HCT116 (cell line): Measurements from ENCODE around the gene DPH2. TPM values are rescaled to one million over a fixed set of nuclear protein-coding genes. Genes with fewer than 3 reads are reported as not detected.

Experiments
- ATAC-seq: fragments of 200-7000 bp; cut with Tn5 transposase; 2 replicates; pipeline ENCODE4 v1.9.1; 2020; ENCODE audit warnings: mild to moderate bottlenecking, moderate library complexity
- BruUV-seq: library from RNA; stranded (reverse); fragments of 400-500 nt; replicated peaks from 2 replicates; lab custom pipeline; 2021; lab: Mats Ljungman, UMichigan
- CTCF ChIA-PET: fragments of 300-600 bp; sonication (Branson Sonifier 250); formaldehyde crosslinking; loops from one replicate; lab custom pipeline; 2021; ENCODE audit warnings: antibody characterized with exemption; lab: Charles Lee
- POLR2A ChIA-PET: fragments of 300-600, 350-600 bp; sonication (Branson Sonifier 250); formaldehyde crosslinking; loops from one replicate; lab custom pipeline; 2021; ENCODE audit warnings: antibody characterized with exemption; lab: Charles Lee
- RAD21 ChIA-PET, 2 experiments: fragments of 300-600 bp; sonication (Branson Sonifier 250); formaldehyde crosslinking; loops; one replicate each; lab custom pipeline; 2023; ENCODE audit warnings: low total read pairs in 2 of 2; ENCODE audit not compliant: uncharacterized antibody in 2 of 2, unreplicated experiment in 2 of 2, low non-redundant PET in 1 of 2; lab: Charles Lee
- DNase-seq: peaks from one replicate; pipeline ENCODE4 v3.0.0-alpha.2; 2010; ENCODE audit warnings: low read depth, low spot score
- H2AFZ ChIP-seq: fragments of 200-600 bp; shearing (Covaris generic), sonication (generic); 2 replicates; pipeline ENCODE4 v1.6.1; 2017; ENCODE audit warnings: low read depth, mixed run types, mixed read lengths, antibody characterized with exemption, low read length; ENCODE audit not compliant: poor library complexity, severe bottlenecking
- H3K27ac ChIP-seq: 2 replicates; pipeline ENCODE4 v1.5.1; 2012; ENCODE audit warnings: low read depth, low read length
- H3K27me3 ChIP-seq: fragments of 200-600 bp; sonication (generic); 2 replicates; pipeline ENCODE4 v1.6.1; 2016; ENCODE audit warnings: mixed run types, low read length, mixed read lengths; ENCODE audit not compliant: insufficient read depth
- H3K36me3 ChIP-seq, 2 experiments: fragments of 200-500 bp in 1 of 2; fragments of 200-600 bp in 1 of 2; sonication (Bioruptor generic) in 1 of 2; sonication (generic) in 1 of 2; 2 replicates each; pipeline versions ENCODE4 v1.5.1 to v1.6.1; 2014 to 2016; ENCODE audit warnings: low read length in 2 of 2, inconsistent platforms in 1 of 2, mixed read lengths in 1 of 2, mixed run types in 1 of 2; ENCODE audit not compliant: insufficient read depth in 2 of 2, control insufficient read depth in 1 of 2
- H3K4me1 ChIP-seq, 2 experiments: fragments of 200-600 bp in 1 of 2; sonication (generic) in 1 of 2; 2 replicates each; pipeline versions ENCODE4 v1.5.1 to v1.6.1; 2012 to 2017; ENCODE audit warnings: low read length in 2 of 2, inconsistent platforms in 1 of 2, mild to moderate bottlenecking in 1 of 2, mixed read lengths in 1 of 2, mixed run types in 1 of 2, moderate library complexity in 1 of 2; ENCODE audit not compliant: insufficient read depth in 2 of 2, control insufficient read depth in 1 of 2
- H3K4me2 ChIP-seq: fragments of 200-600 bp; sonication (generic); 2 replicates; pipeline ENCODE4 v1.6.1; 2017; ENCODE audit warnings: mixed run types, low read length, mixed read lengths
- H3K4me3 ChIP-seq, 2 experiments: fragments of 200-600 bp in 1 of 2; sonication (generic) in 1 of 2; replicated peaks in 1 of 2; 2 replicates each; pipeline ENCODE4 v1.5.1; 2011 to 2016; ENCODE audit warnings: low read length in 2 of 2, control low read depth in 1 of 2, low read depth in 1 of 2, mild to moderate bottlenecking in 1 of 2, mixed read lengths in 1 of 2, mixed run types in 1 of 2
- H3K79me2 ChIP-seq: fragments of 200-600 bp; sonication (generic); 2 replicates; pipeline ENCODE4 v1.6.1; 2017; ENCODE audit warnings: mild to moderate bottlenecking, mixed run types, low read length, moderate library complexity, mixed read lengths; ENCODE audit not compliant: insufficient read depth
- H3K9ac ChIP-seq: fragments of 200-600 bp; sonication (generic); 2 replicates; pipeline ENCODE4 v1.6.1; 2016; ENCODE audit warnings: low read length, mixed read lengths
- H3K9me2 ChIP-seq: fragments of 200-600 bp; sonication (generic), shearing (Covaris generic); 2 replicates; pipeline ENCODE4 v1.6.1; 2017; ENCODE audit warnings: mixed run types, mild to moderate bottlenecking, moderate library complexity; ENCODE audit not compliant: insufficient read depth
- H3K9me3 ChIP-seq, 2 experiments: fragments of 200-500 bp in 1 of 2; fragments of 200-600 bp in 1 of 2; sonication (Bioruptor generic) in 1 of 2; sonication (generic) in 1 of 2; 2 replicates each; pipeline ENCODE4 v1.6.1; 2014 to 2017; ENCODE audit warnings: low read length in 2 of 2, mixed read lengths in 2 of 2, inconsistent platforms in 1 of 2, low read depth in 1 of 2, mild to moderate bottlenecking in 1 of 2, mixed run types in 1 of 2, moderate library complexity in 1 of 2; ENCODE audit not compliant: control insufficient read depth in 1 of 2, insufficient read depth in 1 of 2
- H4K20me1 ChIP-seq: fragments of 200-600 bp; sonication (generic), shearing (Covaris generic); 2 replicates; pipeline ENCODE4 v1.6.1; 2017; ENCODE audit warnings: mixed run types, mild to moderate bottlenecking, moderate library complexity; ENCODE audit not compliant: insufficient read depth
- CEBPB ChIP-seq: IDR thresholded peaks from 2 replicates; pipeline ENCODE4 v1.6.1; 2012; ENCODE audit warnings: low read depth
- POLR2AphosphoS5 ChIP-seq: IDR thresholded peaks from 2 replicates; pipeline ENCODE4 v1.6.1; 2011; ENCODE audit warnings: mild to moderate bottlenecking, low read depth, low read length, moderate library complexity
- RAD21 ChIP-seq: IDR thresholded peaks from 2 replicates; pipeline ENCODE4 v1.6.1; 2012; ENCODE audit warnings: low read depth, mild to moderate bottlenecking
- REST ChIP-seq: IDR thresholded peaks from 2 replicates; pipeline ENCODE4 v1.6.1; 2012; ENCODE audit warnings: low read depth
- intact Hi-C: fragments of 100-400 bp; cut with micrococcal nuclease; formaldehyde crosslinking; loops from 2 replicates; pipeline ENCODE4 v1.10.0; 2022
- total RNA-seq: library from RNA; stranded (reverse); gene quantifications from one replicate; pipeline ENCODE4 v1.2.1, GENCODE V29; 2021; ENCODE audit not compliant: unreplicated experiment
- TF ChIP-seq, protein P1 (sequence below), 3 experiments: fragments of 200-600 bp in 1 of 3; sonication (generic) in 1 of 3; IDR thresholded peaks in 2 of 3; conservative IDR thresholded peaks in 1 of 3; 2 replicates each; pipeline ENCODE4 v1.5.1; 2012 to 2017; ENCODE audit warnings: low read depth in 2 of 3, low read length in 2 of 3, antibody characterized with exemption in 1 of 3, borderline replicate concordance in 1 of 3, control low read depth in 1 of 3, mild to moderate bottlenecking in 1 of 3, mixed read lengths in 1 of 3, mixed run types in 1 of 3, moderate library complexity in 1 of 3; ENCODE audit not compliant: insufficient read depth in 1 of 3

DPH2 gene
- total RNA-seq, 1 experiment from 2014 or later, result 53.2 TPM

GRCh38 chr1:43994794-43995790, 25.3 kb downstream of the DPH2 start:
- BruUV-seq, result no TSS peak
- intact Hi-C loops, result loop anchor here (1.0 to 2.0 kb wide), 2 partner anchors 41 to 52 kb away; no protein-coding TSS in a partner anchor
- Histone ChIP-seq H2AFZ (no peak overlapping the region), H3K9ac (no peak overlapping the region), H3K79me2 (no peaks in the 10 kb centered on the region), H4K20me1 (no peaks in the 10 kb centered on the region), H3K9me2 (no peaks in the 10 kb centered on the region), H3K4me3 (no peak overlapping the region), H3K27ac (peak overlapping the region; percentile 8; the same call in 1 of the 2 replicates), H3K4me1 (peaks cover 10 to 39% of the 10 kb centered on the region in 2 experiments)
- CTCF ChIA-PET, result interaction anchor here (1.4 to 1.9 kb wide), 2 partner anchors 10 to 41 kb away, joined by 7 read pairs; no protein-coding TSS in a partner anchor
- POLR2A ChIA-PET, result no interaction called here
- no peak for DNase-seq
- 0 out of 2 replicates have a peak, but pooled peaks have one; percentile 24 for TF ChIP-seq POLR2AphosphoS5
- peak; percentile 64 for TF ChIP-seq RAD21
- no peak for TF ChIP-seq REST
- TF ChIP-seq, protein P1, sequence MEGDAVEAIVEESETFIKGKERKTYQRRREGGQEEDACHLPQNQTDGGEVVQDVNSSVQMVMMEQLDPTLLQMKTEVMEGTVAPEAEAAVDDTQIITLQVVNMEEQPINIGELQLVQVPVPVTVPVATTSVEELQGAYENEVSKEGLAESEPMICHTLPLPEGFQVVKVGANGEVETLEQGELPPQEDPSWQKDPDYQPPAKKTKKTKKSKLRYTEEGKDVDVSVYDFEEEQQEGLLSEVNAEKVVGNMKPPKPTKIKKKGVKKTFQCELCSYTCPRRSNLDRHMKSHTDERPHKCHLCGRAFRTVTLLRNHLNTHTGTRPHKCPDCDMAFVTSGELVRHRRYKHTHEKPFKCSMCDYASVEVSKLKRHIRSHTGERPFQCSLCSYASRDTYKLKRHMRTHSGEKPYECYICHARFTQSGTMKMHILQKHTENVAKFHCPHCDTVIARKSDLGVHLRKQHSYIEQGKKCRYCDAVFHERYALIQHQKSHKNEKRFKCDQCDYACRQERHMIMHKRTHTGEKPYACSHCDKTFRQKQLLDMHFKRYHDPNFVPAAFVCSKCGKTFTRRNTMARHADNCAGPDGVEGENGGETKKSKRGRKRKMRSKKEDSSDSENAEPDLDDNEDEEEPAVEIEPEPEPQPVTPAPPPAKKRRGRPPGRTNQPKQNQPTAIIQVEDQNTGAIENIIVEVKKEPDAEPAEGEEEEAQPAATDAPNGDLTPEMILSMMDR (IDR thresholded peaks at IDR 0.05 in 2 of 3, conservative IDR thresholded peaks at IDR 0.05 in 1 of 3; ENCODE audit: borderline replicate concordance in 1 of 3, insufficient read depth in 1 of 3, low read depth in 2 of 3, low read length in 2 of 3), result peak; percentile 54 to 64 (median 57)
- TF ChIP-seq CEBPB, result no peak
- TF ChIP-seq, all 23 proteins: peak for 3
- Histone ChIP-seq H3K27me3 (no peaks in the 10 kb centered on the region), H3K9me3 (no peaks in the 10 kb centered on the region), H3K36me3 (no peaks in the 10 kb centered on the region), H3K4me2 (peak overlapping the region; percentile 46)
- peak; percentile 57 for ATAC-seq
- RAD21 ChIA-PET, result interaction anchor here (0.9 to 1.0 kb wide), 2 partner anchors 53 to 232 kb away, joined by 3 read pairs; no protein-coding TSS in a partner anchor
